ENCODE measurements around the gene PARP6.

PARP6 gene

DNA sequence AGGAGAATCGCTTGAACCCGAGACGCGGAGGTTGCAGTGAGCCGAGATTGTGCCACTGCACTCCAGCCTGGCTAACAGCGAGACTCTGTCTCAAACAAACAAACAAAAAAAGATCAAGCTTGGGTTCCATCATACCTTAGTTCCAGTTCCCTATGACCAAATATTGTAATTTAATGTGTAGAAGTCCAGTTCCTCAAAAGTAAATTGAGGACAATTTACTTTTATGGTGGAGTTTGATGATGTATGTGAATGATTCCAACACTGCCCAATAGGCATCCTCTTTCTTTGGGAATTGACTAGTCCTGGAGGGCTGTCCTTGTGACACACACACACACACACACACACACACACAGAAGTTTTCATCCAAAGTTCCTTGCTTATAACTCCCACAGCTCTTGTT lies 38.6 kb downstream of the PARP6 start:
- no peak for TF ChIP-seq EZH2 (IDR thresholded peaks at IDR 0.05; ENCODE audit: borderline replicate concordance, low read length)
- TF ChIP-seq CTCF (IDR thresholded peaks at IDR 0.05; ENCODE audit: low read length) = no peak
- peaks cover 18% of the 10 kb centered on the region for H3K79me2 ChIP-seq (ENCODE audit: insufficient read depth, low read length)
- H3K4me2 ChIP-seq (ENCODE audit: low read length) = no peak overlapping the region
- no peaks in the 10 kb centered on the region for H3K9me2 ChIP-seq (ENCODE audit: low read depth, low read length)
- peaks cover 9% of the 10 kb centered on the region; the same call in 1 of the 2 replicates for H3K36me3 ChIP-seq (ENCODE audit: insufficient read depth, low read length)
- no peak overlapping the region for H2AFZ ChIP-seq (ENCODE audit: low read length)
- H4K20me1 ChIP-seq (ENCODE audit: insufficient read depth, low read length) = no peaks in the 10 kb centered on the region
- no peaks in the 10 kb centered on the region for H3K27me3 ChIP-seq (ENCODE audit: insufficient read depth, low read length)
- no peak overlapping the region for H3K9ac ChIP-seq (ENCODE audit: low read length)
- no peak overlapping the region for H3K27ac ChIP-seq (ENCODE audit: low read depth, low read length, poor library complexity, severe bottlenecking)
- H3F3A ChIP-seq (ENCODE audit: insufficient read depth, low read length) = peaks cover 5% of the 10 kb centered on the region
- no peak overlapping the region for H3K4me3 ChIP-seq (ENCODE audit: low read depth, low read length, poor library complexity, severe bottlenecking)
- peaks cover 17% of the 10 kb centered on the region for H3K4me1 ChIP-seq (ENCODE audit: insufficient read depth, low read length, severe bottlenecking)
- H3K9me3 ChIP-seq (ENCODE audit: low read length) = no peaks in the 10 kb centered on the region

DNA sequence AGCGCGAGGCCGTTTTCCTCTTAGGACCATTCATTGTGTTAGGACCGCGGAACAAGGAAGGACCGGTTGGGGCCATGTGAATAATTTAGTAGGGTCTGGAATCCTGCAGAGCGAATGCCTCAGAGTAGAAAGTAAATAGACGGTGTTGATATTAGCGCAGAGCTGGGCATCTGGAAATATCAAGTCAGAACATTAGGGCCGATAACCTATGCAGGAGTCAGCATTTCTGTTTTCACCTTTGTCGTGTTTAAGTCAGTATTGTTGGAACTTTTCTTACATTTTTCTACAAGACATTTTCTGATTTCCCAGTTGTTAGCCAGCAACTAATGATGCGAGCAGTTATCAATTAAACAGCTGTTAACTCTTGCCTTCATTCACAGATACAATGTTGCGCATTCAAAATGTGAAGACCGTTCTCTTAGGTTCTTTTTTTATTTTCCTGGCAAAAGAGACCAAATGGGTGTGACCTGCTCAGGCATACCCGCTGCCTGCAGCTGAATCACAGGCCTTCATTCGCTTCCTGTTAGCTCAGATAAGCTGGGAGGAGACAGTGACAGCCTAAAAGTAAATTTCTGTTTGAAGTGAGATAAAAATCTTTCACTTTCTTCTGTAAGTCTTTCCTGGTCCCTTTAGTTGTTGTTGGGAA lies 40.4 kb downstream of the PARP6 start:
- H3K9me2 ChIP-seq (ENCODE audit: low read depth, low read length) = no peaks in the 10 kb centered on the region
- H3K36me3 ChIP-seq (ENCODE audit: insufficient read depth, low read length) = peaks cover 15% of the 10 kb centered on the region; the same call in 1 of the 2 replicates
- peak overlapping the region; percentile 98 for H3K4me2 ChIP-seq (ENCODE audit: low read length)
- H3K27me3 ChIP-seq (ENCODE audit: insufficient read depth, low read length) = no peaks in the 10 kb centered on the region
- peak overlapping the region; percentile 71 for H3K27ac ChIP-seq (ENCODE audit: low read depth, low read length, poor library complexity, severe bottlenecking)
- peak overlapping the region; percentile 82 for H3K4me3 ChIP-seq (ENCODE audit: low read depth, low read length, poor library complexity, severe bottlenecking)
- H3F3A ChIP-seq (ENCODE audit: insufficient read depth, low read length) = peaks cover 10% of the 10 kb centered on the region
- H3K9me3 ChIP-seq (ENCODE audit: low read length) = no peaks in the 10 kb centered on the region
- H2AFZ ChIP-seq (ENCODE audit: low read length) = no peak overlapping the region
- H3K4me1 ChIP-seq (ENCODE audit: insufficient read depth, low read length, severe bottlenecking) = peaks cover 35% of the 10 kb centered on the region
- peaks cover 32% of the 10 kb centered on the region for H3K79me2 ChIP-seq (ENCODE audit: insufficient read depth, low read length)
- TF ChIP-seq EZH2 (IDR thresholded peaks at IDR 0.05; ENCODE audit: borderline replicate concordance, low read length) (no peak), CTCF (IDR thresholded peaks at IDR 0.05; ENCODE audit: low read length) (no peak)
- H3K9ac ChIP-seq (ENCODE audit: low read length) = peak overlapping the region; percentile 68
- H4K20me1 ChIP-seq (ENCODE audit: insufficient read depth, low read length) = no peaks in the 10 kb centered on the region

GRCh38 chr15:72231066-72231832 lies 41.1 kb downstream of the PARP6 start, which contains the start of gene PKM:
TSS of gene PKM (minus strand) at chr15:72231190. CDS start at chr15:72219097, 12,093 bp downstream.
- H3K9ac ChIP-seq (ENCODE audit: low read length) = peak within 1 kb of the TSS; percentile 91
- H3K79me2 ChIP-seq (ENCODE audit: insufficient read depth, low read length) = peaks cover 36% of the 10 kb centered on the region
- no peaks in the 10 kb centered on the region for H3K9me2 ChIP-seq (ENCODE audit: low read depth, low read length)
- H2AFZ ChIP-seq (ENCODE audit: low read length) = no peak within 1 kb of the TSS
- H3K4me1 ChIP-seq (ENCODE audit: insufficient read depth, low read length, severe bottlenecking) = peaks cover 41% of the 10 kb centered on the region
- H3K9me3 ChIP-seq (ENCODE audit: low read length) = no peaks in the 10 kb centered on the region
- no peak for TF ChIP-seq CTCF (IDR thresholded peaks at IDR 0.05; ENCODE audit: low read length)
- TF ChIP-seq EZH2 (IDR thresholded peaks at IDR 0.05; ENCODE audit: borderline replicate concordance, low read length) = no peak
- peaks cover 16% of the 10 kb centered on the region; the same call in 1 of the 2 replicates for H3K36me3 ChIP-seq (ENCODE audit: insufficient read depth, low read length)
- no peaks in the 10 kb centered on the region for H4K20me1 ChIP-seq (ENCODE audit: insufficient read depth, low read length)
- H3K27me3 ChIP-seq (ENCODE audit: insufficient read depth, low read length) = no peaks in the 10 kb centered on the region
- peak within 1 kb of the TSS; percentile 93 for H3K27ac ChIP-seq (ENCODE audit: low read depth, low read length, poor library complexity, severe bottlenecking)
- H3K4me2 ChIP-seq (ENCODE audit: low read length) = peak within 1 kb of the TSS; percentile 98
- peaks cover 10% of the 10 kb centered on the region for H3F3A ChIP-seq (ENCODE audit: insufficient read depth, low read length)
- peak within 1 kb of the TSS; percentile 82 for H3K4me3 ChIP-seq (ENCODE audit: low read depth, low read length, poor library complexity, severe bottlenecking)

All from OCI-LY1 (cell line).